Measurements from ENCODE around the gene SAMD15. TPM values are rescaled to one million over a fixed set of nuclear protein-coding genes. Genes with fewer than 3 reads are reported as not detected.

The SAMD15 gene
- total RNA-seq, 2 donors from 2014 or later: 0.52 TPM; not detected in 1

- intact Hi-C loops (cut with DNase I): no loop called here
- Histone ChIP-seq H3K27ac (no peak overlapping the region), H3K4me3 (no peak overlapping the region), H3K9me3 (no peaks in the 10 kb centered on the region), H3K4me1 (no peaks in the 10 kb centered on the region), H3K27me3 (no peaks in the 10 kb centered on the region), H3K36me3 (replicated peaks in 1 of 2; ENCODE audit: insufficient read depth in 1 of 2, low read depth in 2 of 2) (peaks cover 3 to 7% of the 10 kb centered on the region in 2 donors)
- ATAC-seq (no peak), DNase-seq (no peak)
- no peak for TF ChIP-seq CTCF (IDR thresholded peaks at IDR 0.05)
- 79% methylated on average over 2 of the region's 2 CpGs for WGBS, 2 donors
Measured at GRCh38 chr14:77338302-77338701, 38.9 kb upstream of the SAMD15 start.

- Histone ChIP-seq H3K4me1 (no peaks in the 10 kb centered on the region), H3K27me3 (no peaks in the 10 kb centered on the region), H3K9me3 (no peaks in the 10 kb centered on the region), H3K36me3 (replicated peaks in 1 of 2; ENCODE audit: insufficient read depth in 1 of 2, low read depth in 2 of 2) (peaks cover 3 to 7% of the 10 kb centered on the region in 2 donors), H3K4me3 (no peak overlapping the region), H3K27ac (no peak overlapping the region)
- TF ChIP-seq CTCF (IDR thresholded peaks at IDR 0.05): no peak
- no peak for TF ChIP-seq POLR2A (IDR thresholded peaks at IDR 0.05)
- DNase-seq (no peak), ATAC-seq (no peak)
- WGBS, 2 donors: 100% methylated on average over 1 of the region's 1 CpG
- intact Hi-C loops (cut with DNase I): no loop called here
Measured at GRCh38 chr14:77339407-77339806, 37.8 kb upstream of the SAMD15 start.

GRCh38 chr14:77340389-77340788 lies 36.8 kb upstream of the SAMD15 start:
- intact Hi-C loops (cut with DNase I): no loop called here
- DNase-seq (no peak), ATAC-seq (no peak)
- no peaks in the 10 kb centered on the region for H3K27me3 ChIP-seq
- no peak for TF ChIP-seq POLR2A (IDR thresholded peaks at IDR 0.05)
- TF ChIP-seq CTCF (IDR thresholded peaks at IDR 0.05): no peak
- WGBS, 2 donors: 79 to 92% methylated on average over 4 of the region's 4 CpGs
- peaks cover 3 to 7% of the 10 kb centered on the region in 2 donors for H3K36me3 ChIP-seq (replicated peaks in 1 of 2; ENCODE audit: insufficient read depth in 1 of 2, low read depth in 2 of 2)
- H3K27ac ChIP-seq: no peak overlapping the region
- no peaks in the 10 kb centered on the region for H3K4me1 ChIP-seq
- H3K9me3 ChIP-seq: no peaks in the 10 kb centered on the region
- H3K4me3 ChIP-seq: no peak overlapping the region

- TF ChIP-seq POLR2A (IDR thresholded peaks at IDR 0.05) (no peak), CTCF (IDR thresholded peaks at IDR 0.05) (no peak)
- intact Hi-C loops (cut with DNase I): no loop called here
- Histone ChIP-seq H3K36me3 (replicated peaks in 1 of 2; ENCODE audit: insufficient read depth in 1 of 2, low read depth in 2 of 2) (peaks cover 3 to 7% of the 10 kb centered on the region in 2 donors), H3K4me1 (no peaks in the 10 kb centered on the region), H3K4me3 (no peak overlapping the region), H3K27ac (no peak overlapping the region), H3K27me3 (no peaks in the 10 kb centered on the region), H3K9me3 (no peaks in the 10 kb centered on the region)
- WGBS, 2 donors: 86 to 88% methylated on average over 10 of the region's 10 CpGs
- ATAC-seq: no peak
- no peak for DNase-seq
Measured at GRCh38 chr14:77342726-77343397, 34.3 kb upstream of the SAMD15 start.

- intact Hi-C loops (cut with DNase I): no loop called here
- no peaks in the 10 kb centered on the region for H3K27me3 ChIP-seq
- ATAC-seq: no peak
- WGBS, 2 donors: 83 to 84% methylated on average over 2 of the region's 2 CpGs
- H3K36me3 ChIP-seq (replicated peaks in 1 of 2; ENCODE audit: insufficient read depth in 1 of 2, low read depth in 2 of 2): peaks cover 3 to 7% of the 10 kb centered on the region in 2 donors
- no peak for DNase-seq
- no peak overlapping the region for H3K27ac ChIP-seq
- H3K4me3 ChIP-seq: no peak overlapping the region
- no peaks in the 10 kb centered on the region for H3K9me3 ChIP-seq
- no peak for TF ChIP-seq POLR2A (IDR thresholded peaks at IDR 0.05)
- no peak for TF ChIP-seq CTCF (IDR thresholded peaks at IDR 0.05)
- no peaks in the 10 kb centered on the region for H3K4me1 ChIP-seq
Measured at GRCh38 chr14:77343662-77344061, 33.5 kb upstream of the SAMD15 start.

All from body of pancreas (tissue), 4 donors.